NT2/D1 (cell line): Measurements from ENCODE around the gene TBC1D9B.
"Not testable (repeated sequence)": the region's sequence is repeated elsewhere in the genome, so short reads cannot be mapped to it uniquely, and the experiment has no call there.

Experiments used
- DNase-seq: peaks from one replicate; pipeline ENCODE4 v3.0.0-alpha.2; 2011; ENCODE audit warnings: low read depth, low spot score
- H3K27me3 ChIP-seq: 2 replicates; pipeline ENCODE4 v1.6.0; 2011; ENCODE audit warnings: mild to moderate bottlenecking; ENCODE audit not compliant: insufficient read length, insufficient read depth
- H3K36me3 ChIP-seq: 2 replicates; pipeline ENCODE4 v1.6.1; 2011; ENCODE audit warnings: mild to moderate bottlenecking, low read length, mixed read lengths; ENCODE audit not compliant: insufficient read depth, insufficient read length
- H3K4me1 ChIP-seq: 2 replicates; pipeline ENCODE4 v1.5.1; 2011; ENCODE audit not compliant: insufficient read depth, insufficient read length
- H3K4me3 ChIP-seq: 2 replicates; pipeline ENCODE4 v1.5.1; 2011; ENCODE audit warnings: low read depth; ENCODE audit not compliant: insufficient read length
- H3K9ac ChIP-seq: 2 replicates; pipeline ENCODE4 v1.6.0; 2011; ENCODE audit warnings: low read depth; ENCODE audit not compliant: insufficient read length
- H3K9me3 ChIP-seq: 2 replicates; pipeline ENCODE4 v1.5.1; 2011; ENCODE audit warnings: mild to moderate bottlenecking, low read length; ENCODE audit not compliant: insufficient read depth
- SUZ12 ChIP-seq: IDR thresholded peaks from 2 replicates; pipeline ENCODE4 v1.6.1; 2011; ENCODE audit not compliant: insufficient read length, insufficient read depth; ENCODE audit errors: extremely low read depth
- YY1 ChIP-seq: IDR thresholded peaks from 2 replicates; pipeline ENCODE4 v1.6.1; 2011; ENCODE audit not compliant: insufficient read length, insufficient read depth
- ZNF274 ChIP-seq: IDR thresholded peaks from 2 replicates; pipeline ENCODE4 v1.6.1; 2011; ENCODE audit warnings: mild to moderate bottlenecking, low read depth, low read length

The TBC1D9B gene

GRCh38 chr5:179839328-179840256 is 68.1 kb downstream of the TBC1D9B start:
- DNase-seq: no peak
- no peak overlapping the region for H3K9ac ChIP-seq
- no peak for TF ChIP-seq ZNF274
- TF ChIP-seq SUZ12: no peak
- TF ChIP-seq YY1: no peak
- no peaks in the 10 kb centered on the region for H3K9me3 ChIP-seq
- H3K4me1 ChIP-seq: peaks cover 6% of the 10 kb centered on the region
- H3K27me3 ChIP-seq: no peaks in the 10 kb centered on the region
- no peak overlapping the region for H3K4me3 ChIP-seq
- peaks cover 65% of the 10 kb centered on the region for H3K36me3 ChIP-seq

DNA sequence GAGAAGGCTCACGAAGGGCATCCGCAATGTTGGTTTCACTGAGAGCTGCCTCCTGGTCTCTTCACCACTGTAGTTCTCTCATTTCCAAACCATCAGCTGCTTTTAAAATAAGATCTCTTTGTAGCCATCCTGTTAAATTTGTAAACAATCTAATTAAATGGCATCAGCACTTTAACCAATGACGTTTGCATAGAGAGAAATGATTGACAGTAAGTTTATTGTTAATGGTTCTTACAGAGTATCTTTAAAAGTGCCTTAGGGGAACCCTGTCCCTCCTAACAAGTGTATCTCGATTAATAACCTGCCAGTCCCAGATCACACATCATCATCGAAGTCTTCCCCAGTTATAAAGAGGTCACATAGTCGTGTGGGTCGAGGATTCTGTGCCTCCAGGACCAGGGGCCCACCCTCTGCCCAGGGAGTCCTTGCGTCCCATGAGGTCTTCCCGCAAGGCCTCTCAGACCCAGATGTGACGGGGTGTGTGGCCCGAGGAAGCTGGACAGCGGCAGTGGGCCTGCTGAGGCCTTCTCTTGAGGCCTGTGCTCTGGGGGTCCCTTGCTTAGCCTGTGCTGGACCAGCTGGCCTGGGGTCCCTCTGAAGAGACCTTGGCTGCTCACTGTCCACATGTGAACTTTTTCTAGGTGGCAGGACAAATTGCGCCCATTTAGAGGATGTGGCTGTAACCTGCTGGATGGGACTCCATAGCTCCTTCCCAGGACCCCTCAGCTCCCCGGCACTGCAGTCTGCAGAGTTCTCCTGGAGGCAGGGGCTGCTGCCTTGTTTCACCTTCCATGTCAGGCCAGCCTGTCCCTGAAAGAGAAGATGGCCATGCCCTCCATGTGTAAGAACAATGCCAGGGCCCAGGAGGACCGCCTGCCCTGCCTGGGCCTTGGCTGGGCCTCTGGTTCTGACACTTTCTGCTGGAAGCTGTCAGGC is 70.4 kb downstream of the TBC1D9B start:
- DNase-seq: no peak
- no peak for TF ChIP-seq ZNF274
- no peak for TF ChIP-seq YY1
- no peak for TF ChIP-seq SUZ12
- Histone ChIP-seq H3K27me3 (no peaks in the 10 kb centered on the region), H3K4me3 (no peak overlapping the region), H3K36me3 (peaks cover 77% of the 10 kb centered on the region), H3K9me3 (no peaks in the 10 kb centered on the region), H3K9ac (no peak overlapping the region), H3K4me1 (peaks cover 7% of the 10 kb centered on the region)

- Histone ChIP-seq H3K4me1 (peaks cover 8% of the 10 kb centered on the region), H3K27me3 (no peaks in the 10 kb centered on the region), H3K36me3 (peaks cover 76% of the 10 kb centered on the region), H3K4me3 (no peak overlapping the region), H3K9ac (no peak overlapping the region), H3K9me3 (no peaks in the 10 kb centered on the region)
- no peak for TF ChIP-seq SUZ12
- no peak for TF ChIP-seq YY1
- no peak for TF ChIP-seq ZNF274
- DNase-seq: no peak
Observed at GRCh38 chr5:179836225-179837019, 71.3 kb downstream of the TBC1D9B start.

DNA sequence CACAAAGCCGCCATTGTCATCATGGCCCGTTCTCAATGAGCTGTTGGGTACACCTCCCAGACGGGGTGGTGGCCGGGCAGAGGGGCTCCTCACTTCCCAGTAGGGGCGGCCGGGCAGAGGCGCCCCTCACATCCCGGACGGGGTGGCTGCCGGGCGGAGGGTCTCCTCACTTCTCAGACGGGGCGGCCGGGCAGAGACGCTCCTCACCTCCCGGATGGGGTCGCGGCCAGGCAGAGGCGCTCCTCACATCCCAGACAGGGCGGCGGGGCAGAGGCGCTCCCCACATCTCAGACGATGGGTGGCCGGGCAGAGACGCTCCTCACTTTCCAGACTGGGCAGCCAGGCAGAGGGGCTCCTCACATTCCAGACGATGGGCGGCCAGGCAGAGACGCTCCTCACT is 72.8 kb downstream of the TBC1D9B start:
- H3K4me1 ChIP-seq, H3K9ac ChIP-seq, H3K9me3 ChIP-seq, DNase-seq, H3K4me3 ChIP-seq, H3K27me3 ChIP-seq: not testable (repeated sequence)
- peaks cover 77% of the 10 kb centered on the region for H3K36me3 ChIP-seq

DNA sequence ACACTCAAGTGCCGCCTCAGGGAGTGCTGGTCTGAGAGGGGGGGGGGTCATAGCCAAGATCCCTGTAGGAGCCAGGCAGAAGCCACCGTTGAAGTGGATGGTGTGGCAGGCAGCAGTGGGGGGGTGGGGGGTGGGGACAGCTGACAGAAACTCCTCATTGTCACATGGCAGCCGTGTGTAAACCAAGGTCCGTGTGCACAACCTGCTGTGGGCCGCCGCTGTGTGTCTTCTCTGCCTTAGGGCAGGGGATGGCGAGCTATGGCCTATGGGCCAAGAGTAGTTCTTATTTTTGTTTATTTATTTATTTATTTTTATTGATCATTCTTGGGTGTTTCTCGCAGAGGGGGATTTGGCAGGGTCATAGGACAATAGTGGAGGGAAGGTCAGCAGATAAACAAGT is 73.6 kb downstream of the TBC1D9B start:
- TF ChIP-seq SUZ12: no peak
- no peak for TF ChIP-seq ZNF274
- no peak for TF ChIP-seq YY1
- H3K27me3 ChIP-seq: no peaks in the 10 kb centered on the region
- DNase-seq: no peak
- peaks cover 8% of the 10 kb centered on the region for H3K4me1 ChIP-seq
- peaks cover 78% of the 10 kb centered on the region for H3K36me3 ChIP-seq
- H3K9ac ChIP-seq: no peak overlapping the region
- H3K4me3 ChIP-seq: no peak overlapping the region
- 0 out of 2 replicates have a peak, but pooled peaks cover 9% of the 10 kb centered on the region for H3K9me3 ChIP-seq

- H3K9ac ChIP-seq: no peak overlapping the region
- DNase-seq: no peak
- H3K36me3 ChIP-seq: peaks cover 79% of the 10 kb centered on the region
- H3K4me3 ChIP-seq: no peak overlapping the region
- no peaks in the 10 kb centered on the region for H3K27me3 ChIP-seq
- 0 out of 2 replicates have a peak, but pooled peaks cover 9% of the 10 kb centered on the region for H3K9me3 ChIP-seq
- peaks cover 10% of the 10 kb centered on the region for H3K4me1 ChIP-seq
- TF ChIP-seq ZNF274 (no peak), SUZ12 (no peak), YY1 (no peak)
Observed at GRCh38 chr5:179833709-179834070, 74.0 kb downstream of the TBC1D9B start.
